ENCODE data around the gene SVEP1.

The SVEP1 gene

DNA sequence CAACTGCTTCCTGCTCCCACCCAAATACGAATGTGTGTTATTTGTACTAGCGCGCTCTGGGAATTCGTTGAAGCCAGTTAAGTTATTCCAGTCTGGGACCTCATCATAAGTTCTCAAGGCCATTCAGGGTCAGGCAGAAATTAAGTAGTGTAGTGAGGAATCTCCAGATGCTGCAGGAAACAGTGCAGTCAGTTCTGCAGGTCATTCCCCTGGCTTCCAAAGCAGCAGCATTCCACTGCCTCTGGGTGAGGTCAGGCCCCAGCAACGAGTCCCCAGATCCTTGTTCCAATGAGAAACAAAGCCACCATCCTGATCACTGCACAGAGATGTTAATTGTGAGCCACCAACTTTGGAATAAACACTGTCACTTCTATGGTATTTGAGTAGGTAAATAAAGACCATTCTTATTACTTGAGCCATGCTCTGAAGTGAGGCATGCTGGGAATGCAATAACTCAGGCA is 33.1 kb downstream of the SVEP1 start:
- H3K27ac ChIP-seq (ENCODE audit: extremely low read depth, low read depth, low read length) = no peak overlapping the region
- no peak overlapping the region for H3K4me3 ChIP-seq (ENCODE audit: low read depth, low read length)
- H3K9me3 ChIP-seq (ENCODE audit: control insufficient read depth, insufficient read depth, low read depth, low read length) = no peaks in the 10 kb centered on the region
- TF ChIP-seq ZNF626 (tag by site-specific recombination; IDR thresholded peaks at IDR 0.05) (no peak), ZNF701 (tag by site-specific recombination; IDR thresholded peaks at IDR 0.05) (no peak), ZFP37 (tag by site-specific recombination; IDR thresholded peaks at IDR 0.05) (no peak), YY1 (tag by site-specific recombination; IDR thresholded peaks at IDR 0.05) (no peak), FEZF1 (tag by site-specific recombination; IDR thresholded peaks at IDR 0.05) (no peak), ZNF175 (tag by site-specific recombination; IDR thresholded peaks at IDR 0.05) (no peak), ZNF596 (tag by site-specific recombination; IDR thresholded peaks at IDR 0.05) (no peak)
- TF ChIP-seq, protein P1, sequence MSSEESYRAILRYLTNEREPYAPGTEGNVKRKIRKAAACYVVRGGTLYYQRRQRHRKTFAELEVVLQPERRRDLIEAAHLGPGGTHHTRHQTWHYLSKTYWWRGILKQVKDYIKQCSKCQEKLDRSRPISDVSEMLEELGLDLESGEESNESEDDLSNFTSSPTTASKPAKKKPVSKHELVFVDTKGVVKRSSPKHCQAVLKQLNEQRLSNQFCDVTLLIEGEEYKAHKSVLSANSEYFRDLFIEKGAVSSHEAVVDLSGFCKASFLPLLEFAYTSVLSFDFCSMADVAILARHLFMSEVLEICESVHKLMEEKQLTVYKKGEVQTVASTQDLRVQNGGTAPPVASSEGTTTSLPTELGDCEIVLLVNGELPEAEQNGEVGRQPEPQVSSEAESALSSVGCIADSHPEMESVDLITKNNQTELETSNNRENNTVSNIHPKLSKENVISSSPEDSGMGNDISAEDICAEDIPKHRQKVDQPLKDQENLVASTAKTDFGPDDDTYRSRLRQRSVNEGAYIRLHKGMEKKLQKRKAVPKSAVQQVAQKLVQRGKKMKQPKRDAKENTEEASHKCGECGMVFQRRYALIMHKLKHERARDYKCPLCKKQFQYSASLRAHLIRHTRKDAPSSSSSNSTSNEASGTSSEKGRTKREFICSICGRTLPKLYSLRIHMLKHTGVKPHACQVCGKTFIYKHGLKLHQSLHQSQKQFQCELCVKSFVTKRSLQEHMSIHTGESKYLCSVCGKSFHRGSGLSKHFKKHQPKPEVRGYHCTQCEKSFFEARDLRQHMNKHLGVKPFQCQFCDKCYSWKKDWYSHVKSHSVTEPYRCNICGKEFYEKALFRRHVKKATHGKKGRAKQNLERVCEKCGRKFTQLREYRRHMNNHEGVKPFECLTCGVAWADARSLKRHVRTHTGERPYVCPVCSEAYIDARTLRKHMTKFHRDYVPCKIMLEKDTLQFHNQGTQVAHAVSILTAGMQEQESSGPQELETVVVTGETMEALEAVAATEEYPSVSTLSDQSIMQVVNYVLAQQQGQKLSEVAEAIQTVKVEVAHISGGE (tag by site-specific recombination; conservative IDR thresholded peaks at IDR 0.05; ENCODE audit: low read depth) = no peak
- ChIA-PET POLR2A (no interaction called here), CTCF (interaction anchor here (0.6 kb wide), 1 partner anchor 693 kb away, joined by 3 read pairs; no protein-coding TSS in a partner anchor)
- no peaks in the 10 kb centered on the region for H3K4me1 ChIP-seq (ENCODE audit: control insufficient read depth, insufficient read depth, low read length)
- no peaks in the 10 kb centered on the region for H3K36me3 ChIP-seq (ENCODE audit: control insufficient read depth in 2 of 2, insufficient read depth in 1 of 2, low read length in 2 of 2)

DNA sequence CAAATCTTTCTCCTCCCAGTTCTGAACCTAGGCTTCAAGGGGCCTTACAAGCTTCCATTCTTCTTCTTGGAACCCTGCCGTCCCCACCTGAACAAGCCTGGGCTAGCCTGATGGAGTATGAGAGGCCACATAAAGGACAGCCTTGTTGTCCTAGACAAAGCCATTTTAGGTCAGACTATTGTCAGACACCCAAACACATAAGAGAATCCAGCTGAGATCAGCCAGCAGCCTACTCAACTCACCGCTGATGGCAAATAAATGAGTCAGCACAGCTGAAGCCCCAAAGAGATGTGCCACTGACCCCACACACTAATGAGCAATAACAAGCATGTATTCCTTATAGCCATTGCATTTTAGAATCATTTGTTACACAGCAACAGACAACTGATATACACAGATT is 33.8 kb downstream of the SVEP1 start:
- no peaks in the 10 kb centered on the region for H3K36me3 ChIP-seq (ENCODE audit: control insufficient read depth in 2 of 2, insufficient read depth in 1 of 2, low read length in 2 of 2)
- TF ChIP-seq HOXA7 (CRISPR knock-in tag; IDR thresholded peaks at IDR 0.05; ENCODE audit: borderline replicate concordance) (no peak), RBAK (tag by site-specific recombination; IDR thresholded peaks at IDR 0.05) (no peak), ZSCAN16 (tag by site-specific recombination; IDR thresholded peaks at IDR 0.05) (no peak), SP3 (tag by site-specific recombination; IDR thresholded peaks at IDR 0.05) (no peak), ZNF121 (tag by site-specific recombination; IDR thresholded peaks at IDR 0.05) (no peak), EGR2 (tag by site-specific recombination; IDR thresholded peaks at IDR 0.05; ENCODE audit: low read depth) (no peak)
- no peaks in the 10 kb centered on the region for H3K4me1 ChIP-seq (ENCODE audit: control insufficient read depth, insufficient read depth, low read length)
- CTCF ChIA-PET = interaction anchor here (0.6 kb wide), 1 partner anchor 694 kb away, joined by 3 read pairs; no protein-coding TSS in a partner anchor
- H3K4me3 ChIP-seq (ENCODE audit: low read depth, low read length) = no peak overlapping the region
- H3K27ac ChIP-seq (ENCODE audit: extremely low read depth, low read depth, low read length) = no peak overlapping the region
- no peaks in the 10 kb centered on the region for H3K9me3 ChIP-seq (ENCODE audit: control insufficient read depth, insufficient read depth, low read depth, low read length)
- POLR2A ChIA-PET = no interaction called here

DNA sequence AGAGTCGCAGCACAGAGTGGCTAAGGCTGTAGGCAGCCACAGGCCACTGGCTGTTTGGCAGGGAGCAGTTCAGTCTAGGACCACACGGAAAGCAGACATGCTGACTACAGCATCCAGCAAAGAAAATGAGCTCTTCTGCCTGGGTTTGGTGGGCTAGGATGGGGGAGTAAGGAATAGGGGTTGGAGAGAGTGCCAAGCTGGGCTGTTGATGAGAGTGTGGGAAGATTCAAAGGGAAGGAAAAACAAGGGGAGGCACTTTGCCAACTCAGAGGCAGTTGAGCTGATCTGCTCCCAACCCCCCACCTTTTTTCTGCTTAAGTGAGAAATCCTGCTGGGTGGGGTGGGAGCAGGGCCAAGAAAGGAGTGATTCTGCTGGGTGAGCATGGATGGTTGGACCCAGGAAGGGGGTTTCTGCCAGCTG is 35.9 kb downstream of the SVEP1 start:
- no peaks in the 10 kb centered on the region for H3K9me3 ChIP-seq (ENCODE audit: control insufficient read depth, insufficient read depth, low read depth, low read length)
- ChIA-PET POLR2A (no interaction called here), CTCF (no interaction called here)
- no peaks in the 10 kb centered on the region for H3K36me3 ChIP-seq (ENCODE audit: control insufficient read depth in 2 of 2, insufficient read depth in 1 of 2, low read length in 2 of 2)
- H3K4me3 ChIP-seq (ENCODE audit: low read depth, low read length) = no peak overlapping the region
- no peak overlapping the region for H3K27ac ChIP-seq (ENCODE audit: extremely low read depth, low read depth, low read length)
- no peaks in the 10 kb centered on the region for H3K4me1 ChIP-seq (ENCODE audit: control insufficient read depth, insufficient read depth, low read length)
- TF ChIP-seq, protein P2, sequence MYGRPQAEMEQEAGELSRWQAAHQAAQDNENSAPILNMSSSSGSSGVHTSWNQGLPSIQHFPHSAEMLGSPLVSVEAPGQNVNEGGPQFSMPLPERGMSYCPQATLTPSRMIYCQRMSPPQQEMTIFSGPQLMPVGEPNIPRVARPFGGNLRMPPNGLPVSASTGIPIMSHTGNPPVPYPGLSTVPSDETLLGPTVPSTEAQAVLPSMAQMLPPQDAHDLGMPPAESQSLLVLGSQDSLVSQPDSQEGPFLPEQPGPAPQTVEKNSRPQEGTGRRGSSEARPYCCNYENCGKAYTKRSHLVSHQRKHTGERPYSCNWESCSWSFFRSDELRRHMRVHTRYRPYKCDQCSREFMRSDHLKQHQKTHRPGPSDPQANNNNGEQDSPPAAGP (tag by site-specific recombination; IDR thresholded peaks at IDR 0.05) = no peak
- TF ChIP-seq MEIS1 (CRISPR knock-in tag; IDR thresholded peaks at IDR 0.05; ENCODE audit: borderline replicate concordance) = no peak
- no peak for TF ChIP-seq ZNF324 (tag by site-specific recombination; IDR thresholded peaks at IDR 0.05)
- TF ChIP-seq, protein P3, sequence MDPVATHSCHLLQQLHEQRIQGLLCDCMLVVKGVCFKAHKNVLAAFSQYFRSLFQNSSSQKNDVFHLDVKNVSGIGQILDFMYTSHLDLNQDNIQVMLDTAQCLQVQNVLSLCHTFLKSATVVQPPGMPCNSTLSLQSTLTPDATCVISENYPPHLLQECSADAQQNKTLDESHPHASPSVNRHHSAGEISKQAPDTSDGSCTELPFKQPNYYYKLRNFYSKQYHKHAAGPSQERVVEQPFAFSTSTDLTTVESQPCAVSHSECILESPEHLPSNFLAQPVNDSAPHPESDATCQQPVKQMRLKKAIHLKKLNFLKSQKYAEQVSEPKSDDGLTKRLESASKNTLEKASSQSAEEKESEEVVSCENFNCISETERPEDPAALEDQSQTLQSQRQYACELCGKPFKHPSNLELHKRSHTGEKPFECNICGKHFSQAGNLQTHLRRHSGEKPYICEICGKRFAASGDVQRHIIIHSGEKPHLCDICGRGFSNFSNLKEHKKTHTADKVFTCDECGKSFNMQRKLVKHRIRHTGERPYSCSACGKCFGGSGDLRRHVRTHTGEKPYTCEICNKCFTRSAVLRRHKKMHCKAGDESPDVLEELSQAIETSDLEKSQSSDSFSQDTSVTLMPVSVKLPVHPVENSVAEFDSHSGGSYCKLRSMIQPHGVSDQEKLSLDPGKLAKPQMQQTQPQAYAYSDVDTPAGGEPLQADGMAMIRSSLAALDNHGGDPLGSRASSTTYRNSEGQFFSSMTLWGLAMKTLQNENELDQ (tag by site-specific recombination; IDR thresholded peaks at IDR 0.05; ENCODE audit: low read depth) = no peak
- TF ChIP-seq WT1 (tag by site-specific recombination; IDR thresholded peaks at IDR 0.05) = no peak
- no peak for TF ChIP-seq ZNF302 (tag by site-specific recombination; IDR thresholded peaks at IDR 0.05; ENCODE audit: low read depth)
- 0 out of 2 replicates have a peak, but pooled peaks have one; percentile 13 for TF ChIP-seq ZIC2 (tag by site-specific recombination; IDR thresholded peaks at IDR 0.05)
- TF ChIP-seq, protein P4, sequence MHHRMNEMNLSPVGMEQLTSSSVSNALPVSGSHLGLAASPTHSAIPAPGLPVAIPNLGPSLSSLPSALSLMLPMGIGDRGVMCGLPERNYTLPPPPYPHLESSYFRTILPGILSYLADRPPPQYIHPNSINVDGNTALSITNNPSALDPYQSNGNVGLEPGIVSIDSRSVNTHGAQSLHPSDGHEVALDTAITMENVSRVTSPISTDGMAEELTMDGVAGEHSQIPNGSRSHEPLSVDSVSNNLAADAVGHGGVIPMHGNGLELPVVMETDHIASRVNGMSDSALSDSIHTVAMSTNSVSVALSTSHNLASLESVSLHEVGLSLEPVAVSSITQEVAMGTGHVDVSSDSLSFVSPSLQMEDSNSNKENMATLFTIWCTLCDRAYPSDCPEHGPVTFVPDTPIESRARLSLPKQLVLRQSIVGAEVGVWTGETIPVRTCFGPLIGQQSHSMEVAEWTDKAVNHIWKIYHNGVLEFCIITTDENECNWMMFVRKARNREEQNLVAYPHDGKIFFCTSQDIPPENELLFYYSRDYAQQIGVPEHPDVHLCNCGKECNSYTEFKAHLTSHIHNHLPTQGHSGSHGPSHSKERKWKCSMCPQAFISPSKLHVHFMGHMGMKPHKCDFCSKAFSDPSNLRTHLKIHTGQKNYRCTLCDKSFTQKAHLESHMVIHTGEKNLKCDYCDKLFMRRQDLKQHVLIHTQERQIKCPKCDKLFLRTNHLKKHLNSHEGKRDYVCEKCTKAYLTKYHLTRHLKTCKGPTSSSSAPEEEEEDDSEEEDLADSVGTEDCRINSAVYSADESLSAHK (tag by site-specific recombination; IDR thresholded peaks at IDR 0.05) = no peak
- TF ChIP-seq, protein P5, sequence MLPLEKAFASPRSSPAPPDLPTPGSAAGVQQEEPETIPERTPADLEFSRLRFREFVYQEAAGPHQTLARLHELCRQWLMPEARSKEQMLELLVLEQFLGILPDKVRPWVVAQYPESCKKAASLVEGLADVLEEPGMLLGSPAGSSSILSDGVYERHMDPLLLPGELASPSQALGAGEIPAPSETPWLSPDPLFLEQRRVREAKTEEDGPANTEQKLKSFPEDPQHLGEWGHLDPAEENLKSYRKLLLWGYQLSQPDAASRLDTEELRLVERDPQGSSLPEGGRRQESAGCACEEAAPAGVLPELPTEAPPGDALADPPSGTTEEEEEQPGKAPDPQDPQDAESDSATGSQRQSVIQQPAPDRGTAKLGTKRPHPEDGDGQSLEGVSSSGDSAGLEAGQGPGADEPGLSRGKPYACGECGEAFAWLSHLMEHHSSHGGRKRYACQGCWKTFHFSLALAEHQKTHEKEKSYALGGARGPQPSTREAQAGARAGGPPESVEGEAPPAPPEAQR (tag by site-specific recombination; IDR thresholded peaks at IDR 0.05) = no peak
